HCT116 (cell line): Measurements from ENCODE around the gene PLEKHM1. TPM values are rescaled to one million over a fixed set of nuclear protein-coding genes. Genes with fewer than 3 reads are reported as not detected.

Experiments
- ATAC-seq: fragments of 200-7000 bp; cut with Tn5 transposase; 2 replicates; pipeline ENCODE4 v1.9.1; 2020; ENCODE audit warnings: mild to moderate bottlenecking, moderate library complexity
- BruUV-seq: library from RNA; stranded (reverse); fragments of 400-500 nt; replicated peaks from 2 replicates; lab custom pipeline; 2021; lab: Mats Ljungman, UMichigan
- CTCF ChIA-PET: fragments of 300-600 bp; sonication (Branson Sonifier 250); formaldehyde crosslinking; loops from one replicate; lab custom pipeline; 2021; ENCODE audit warnings: antibody characterized with exemption; lab: Charles Lee
- POLR2A ChIA-PET: fragments of 300-600, 350-600 bp; sonication (Branson Sonifier 250); formaldehyde crosslinking; loops from one replicate; lab custom pipeline; 2021; ENCODE audit warnings: antibody characterized with exemption; lab: Charles Lee
- RAD21 ChIA-PET, 2 experiments: fragments of 300-600 bp; sonication (Branson Sonifier 250); formaldehyde crosslinking; loops; one replicate each; lab custom pipeline; 2023; ENCODE audit warnings: low total read pairs in 2 of 2; ENCODE audit not compliant: uncharacterized antibody in 2 of 2, unreplicated experiment in 2 of 2, low non-redundant PET in 1 of 2; lab: Charles Lee
- DNase-seq: peaks from one replicate; pipeline ENCODE4 v3.0.0-alpha.2; 2010; ENCODE audit warnings: low read depth, low spot score
- H2AFZ ChIP-seq: fragments of 200-600 bp; shearing (Covaris generic), sonication (generic); 2 replicates; pipeline ENCODE4 v1.6.1; 2017; ENCODE audit warnings: low read depth, mixed run types, mixed read lengths, antibody characterized with exemption, low read length; ENCODE audit not compliant: poor library complexity, severe bottlenecking
- H3K27ac ChIP-seq: 2 replicates; pipeline ENCODE4 v1.5.1; 2012; ENCODE audit warnings: low read depth, low read length
- H3K27me3 ChIP-seq: fragments of 200-600 bp; sonication (generic); 2 replicates; pipeline ENCODE4 v1.6.1; 2016; ENCODE audit warnings: mixed run types, low read length, mixed read lengths; ENCODE audit not compliant: insufficient read depth
- H3K36me3 ChIP-seq, 2 experiments: fragments of 200-500 bp in 1 of 2; fragments of 200-600 bp in 1 of 2; sonication (Bioruptor generic) in 1 of 2; sonication (generic) in 1 of 2; 2 replicates each; pipeline versions ENCODE4 v1.5.1 to v1.6.1; 2014 to 2016; ENCODE audit warnings: low read length in 2 of 2, inconsistent platforms in 1 of 2, mixed read lengths in 1 of 2, mixed run types in 1 of 2; ENCODE audit not compliant: insufficient read depth in 2 of 2, control insufficient read depth in 1 of 2
- H3K4me1 ChIP-seq, 2 experiments: fragments of 200-600 bp in 1 of 2; sonication (generic) in 1 of 2; 2 replicates each; pipeline versions ENCODE4 v1.5.1 to v1.6.1; 2012 to 2017; ENCODE audit warnings: low read length in 2 of 2, inconsistent platforms in 1 of 2, mild to moderate bottlenecking in 1 of 2, mixed read lengths in 1 of 2, mixed run types in 1 of 2, moderate library complexity in 1 of 2; ENCODE audit not compliant: insufficient read depth in 2 of 2, control insufficient read depth in 1 of 2
- H3K4me2 ChIP-seq: fragments of 200-600 bp; sonication (generic); 2 replicates; pipeline ENCODE4 v1.6.1; 2017; ENCODE audit warnings: mixed run types, low read length, mixed read lengths
- H3K4me3 ChIP-seq, 2 experiments: fragments of 200-600 bp in 1 of 2; sonication (generic) in 1 of 2; replicated peaks in 1 of 2; 2 replicates each; pipeline ENCODE4 v1.5.1; 2011 to 2016; ENCODE audit warnings: low read length in 2 of 2, control low read depth in 1 of 2, low read depth in 1 of 2, mild to moderate bottlenecking in 1 of 2, mixed read lengths in 1 of 2, mixed run types in 1 of 2
- H3K79me2 ChIP-seq: fragments of 200-600 bp; sonication (generic); 2 replicates; pipeline ENCODE4 v1.6.1; 2017; ENCODE audit warnings: mild to moderate bottlenecking, mixed run types, low read length, moderate library complexity, mixed read lengths; ENCODE audit not compliant: insufficient read depth
- H3K9ac ChIP-seq: fragments of 200-600 bp; sonication (generic); 2 replicates; pipeline ENCODE4 v1.6.1; 2016; ENCODE audit warnings: low read length, mixed read lengths
- H3K9me2 ChIP-seq: fragments of 200-600 bp; sonication (generic), shearing (Covaris generic); 2 replicates; pipeline ENCODE4 v1.6.1; 2017; ENCODE audit warnings: mixed run types, mild to moderate bottlenecking, moderate library complexity; ENCODE audit not compliant: insufficient read depth
- H3K9me3 ChIP-seq, 2 experiments: fragments of 200-500 bp in 1 of 2; fragments of 200-600 bp in 1 of 2; sonication (Bioruptor generic) in 1 of 2; sonication (generic) in 1 of 2; 2 replicates each; pipeline ENCODE4 v1.6.1; 2014 to 2017; ENCODE audit warnings: low read length in 2 of 2, mixed read lengths in 2 of 2, inconsistent platforms in 1 of 2, low read depth in 1 of 2, mild to moderate bottlenecking in 1 of 2, mixed run types in 1 of 2, moderate library complexity in 1 of 2; ENCODE audit not compliant: control insufficient read depth in 1 of 2, insufficient read depth in 1 of 2
- H4K20me1 ChIP-seq: fragments of 200-600 bp; sonication (generic), shearing (Covaris generic); 2 replicates; pipeline ENCODE4 v1.6.1; 2017; ENCODE audit warnings: mixed run types, mild to moderate bottlenecking, moderate library complexity; ENCODE audit not compliant: insufficient read depth
- CBX3 ChIP-seq: IDR thresholded peaks from 2 replicates; pipeline ENCODE4 v1.6.1; 2012; ENCODE audit warnings: low read depth
- EZH2 ChIP-seq: fragments of 200-600 bp; sonication (generic); IDR thresholded peaks from 2 replicates; pipeline ENCODE4 v1.6.1; 2017; ENCODE audit warnings: antibody characterized with exemption, mixed run types
- POLR2A ChIP-seq: IDR thresholded peaks from 2 replicates; pipeline ENCODE4 v1.7.0; 2011; ENCODE audit warnings: borderline replicate concordance; ENCODE audit not compliant: insufficient read depth, insufficient read length; ENCODE audit errors: extremely low read depth
- RAD21 ChIP-seq: IDR thresholded peaks from 2 replicates; pipeline ENCODE4 v1.6.1; 2012; ENCODE audit warnings: low read depth, mild to moderate bottlenecking
- SIN3A ChIP-seq: IDR thresholded peaks from 2 replicates; pipeline ENCODE4 v1.6.1; 2012; ENCODE audit warnings: low read depth
- SRF ChIP-seq: IDR thresholded peaks from 2 replicates; pipeline ENCODE4 v1.6.1; 2012; ENCODE audit warnings: low read depth
- ZFX ChIP-seq: fragments of 450-650 bp; IDR thresholded peaks from 2 replicates; pipeline ENCODE4 v1.6.1; 2017
- ZNF274 ChIP-seq: fragments of 200-500 bp; sonication (Bioruptor generic); IDR thresholded peaks from 2 replicates; pipeline ENCODE4 v1.6.1; 2014; ENCODE audit warnings: mild to moderate bottlenecking, low read depth, low read length, inconsistent platforms
- intact Hi-C: fragments of 100-400 bp; cut with micrococcal nuclease; formaldehyde crosslinking; loops from 2 replicates; pipeline ENCODE4 v1.10.0; 2022
- total RNA-seq: library from RNA; stranded (reverse); gene quantifications from one replicate; pipeline ENCODE4 v1.2.1, GENCODE V29; 2021; ENCODE audit not compliant: unreplicated experiment
- TF ChIP-seq, protein P1 (sequence below): IDR thresholded peaks from 2 replicates; pipeline ENCODE4 v1.6.1; 2011; ENCODE audit warnings: mild to moderate bottlenecking, low read length, moderate library complexity; ENCODE audit not compliant: insufficient replicate concordance; ENCODE audit errors: extremely low read depth
- TF ChIP-seq, protein P2 (sequence below): IDR thresholded peaks from 2 replicates; pipeline ENCODE4 v1.6.1; 2012
- TF ChIP-seq, protein P3 (sequence below), 3 experiments: fragments of 200-600 bp in 1 of 3; sonication (generic) in 1 of 3; IDR thresholded peaks in 2 of 3; conservative IDR thresholded peaks in 1 of 3; 2 replicates each; pipeline ENCODE4 v1.5.1; 2012 to 2017; ENCODE audit warnings: low read depth in 2 of 3, low read length in 2 of 3, antibody characterized with exemption in 1 of 3, borderline replicate concordance in 1 of 3, control low read depth in 1 of 3, mild to moderate bottlenecking in 1 of 3, mixed read lengths in 1 of 3, mixed run types in 1 of 3, moderate library complexity in 1 of 3; ENCODE audit not compliant: insufficient read depth in 1 of 3

PLEKHM1 gene
- total RNA-seq, 1 experiment from 2014 or later: 32.8 TPM

DNA sequence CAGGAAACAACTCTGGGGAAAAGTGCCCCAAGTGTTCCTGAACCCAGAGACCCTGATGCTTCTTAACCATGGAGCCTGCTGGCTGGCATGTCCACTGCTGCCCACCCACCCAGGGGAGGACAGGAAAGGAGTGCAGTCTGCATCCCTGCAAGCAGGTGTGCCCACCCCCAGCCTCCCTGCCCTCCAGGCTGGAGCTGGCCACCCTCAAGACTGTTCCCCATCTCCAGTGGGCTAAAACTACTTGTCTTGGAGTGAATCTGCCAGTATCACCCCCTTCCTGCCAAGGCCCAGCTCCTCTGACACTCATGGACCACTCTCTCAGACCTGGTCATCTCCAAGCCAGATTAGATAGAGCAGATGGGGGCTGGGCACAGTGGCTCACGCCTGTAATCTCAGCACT lies 87.6 kb downstream of the PLEKHM1 start (continued):
- TF ChIP-seq, protein P1, sequence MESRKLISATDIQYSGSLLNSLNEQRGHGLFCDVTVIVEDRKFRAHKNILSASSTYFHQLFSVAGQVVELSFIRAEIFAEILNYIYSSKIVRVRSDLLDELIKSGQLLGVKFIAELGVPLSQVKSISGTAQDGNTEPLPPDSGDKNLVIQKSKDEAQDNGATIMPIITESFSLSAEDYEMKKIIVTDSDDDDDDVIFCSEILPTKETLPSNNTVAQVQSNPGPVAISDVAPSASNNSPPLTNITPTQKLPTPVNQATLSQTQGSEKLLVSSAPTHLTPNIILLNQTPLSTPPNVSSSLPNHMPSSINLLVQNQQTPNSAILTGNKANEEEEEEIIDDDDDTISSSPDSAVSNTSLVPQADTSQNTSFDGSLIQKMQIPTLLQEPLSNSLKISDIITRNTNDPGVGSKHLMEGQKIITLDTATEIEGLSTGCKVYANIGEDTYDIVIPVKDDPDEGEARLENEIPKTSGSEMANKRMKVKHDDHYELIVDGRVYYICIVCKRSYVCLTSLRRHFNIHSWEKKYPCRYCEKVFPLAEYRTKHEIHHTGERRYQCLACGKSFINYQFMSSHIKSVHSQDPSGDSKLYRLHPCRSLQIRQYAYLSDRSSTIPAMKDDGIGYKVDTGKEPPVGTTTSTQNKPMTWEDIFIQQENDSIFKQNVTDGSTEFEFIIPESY: no peak
- TF ChIP-seq, protein P2, sequence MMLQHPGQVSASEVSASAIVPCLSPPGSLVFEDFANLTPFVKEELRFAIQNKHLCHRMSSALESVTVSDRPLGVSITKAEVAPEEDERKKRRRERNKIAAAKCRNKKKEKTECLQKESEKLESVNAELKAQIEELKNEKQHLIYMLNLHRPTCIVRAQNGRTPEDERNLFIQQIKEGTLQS: no peak

DNA sequence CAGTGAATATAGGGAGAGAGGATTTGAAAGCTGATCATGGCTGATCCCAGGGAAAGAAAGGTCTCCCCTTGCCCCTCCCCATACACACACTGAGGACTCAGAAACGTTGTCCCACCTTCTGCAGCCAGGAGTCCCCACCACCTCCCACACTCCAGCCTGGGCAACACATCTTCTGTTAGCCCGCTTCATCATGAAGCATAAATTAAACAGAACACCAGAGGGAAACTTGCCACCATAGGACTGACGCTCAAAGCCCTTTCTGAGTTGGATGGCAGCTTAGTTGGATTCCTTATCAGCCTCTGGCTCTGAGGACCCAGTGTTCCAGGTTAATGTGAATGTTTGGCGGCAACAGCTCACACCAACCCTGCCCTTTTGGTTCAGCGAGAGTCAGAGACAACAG lies 91.7 kb downstream of the PLEKHM1 start:
- Histone ChIP-seq H4K20me1 (no peaks in the 10 kb centered on the region), H3K4me2 (no peak overlapping the region), H3K27ac (no peak overlapping the region), H2AFZ (no peak overlapping the region), H3K9ac (no peak overlapping the region), H3K27me3 (no peaks in the 10 kb centered on the region), H3K4me3 (no peak overlapping the region), H3K79me2 (no peaks in the 10 kb centered on the region), H3K9me2 (no peaks in the 10 kb centered on the region), H3K9me3 (no peaks in the 10 kb centered on the region), H3K4me1 (peaks cover 0 to 8% of the 10 kb centered on the region in 2 experiments; a peak in 1 of 4 replicates), H3K36me3 (peaks cover 7 to 29% of the 10 kb centered on the region in 2 experiments; a peak in 3 of 4 replicates)
- ChIA-PET POLR2A (interaction anchor here (1.1 to 1.5 kb wide), 2 partner anchors 26 to 83 kb away, joined by 3 to 5 read pairs; no protein-coding TSS in a partner anchor), CTCF (interaction anchor here (9.5 kb wide), 1 partner anchor 27 kb away, joined by 58 read pairs; no protein-coding TSS in a partner anchor), RAD21 (no interaction called here)
- no peak for TF ChIP-seq POLR2A
- TF ChIP-seq, protein P2: no peak
- no peak for TF ChIP-seq CBX3
- TF ChIP-seq, protein P1: no peak
- TF ChIP-seq, protein P3, sequence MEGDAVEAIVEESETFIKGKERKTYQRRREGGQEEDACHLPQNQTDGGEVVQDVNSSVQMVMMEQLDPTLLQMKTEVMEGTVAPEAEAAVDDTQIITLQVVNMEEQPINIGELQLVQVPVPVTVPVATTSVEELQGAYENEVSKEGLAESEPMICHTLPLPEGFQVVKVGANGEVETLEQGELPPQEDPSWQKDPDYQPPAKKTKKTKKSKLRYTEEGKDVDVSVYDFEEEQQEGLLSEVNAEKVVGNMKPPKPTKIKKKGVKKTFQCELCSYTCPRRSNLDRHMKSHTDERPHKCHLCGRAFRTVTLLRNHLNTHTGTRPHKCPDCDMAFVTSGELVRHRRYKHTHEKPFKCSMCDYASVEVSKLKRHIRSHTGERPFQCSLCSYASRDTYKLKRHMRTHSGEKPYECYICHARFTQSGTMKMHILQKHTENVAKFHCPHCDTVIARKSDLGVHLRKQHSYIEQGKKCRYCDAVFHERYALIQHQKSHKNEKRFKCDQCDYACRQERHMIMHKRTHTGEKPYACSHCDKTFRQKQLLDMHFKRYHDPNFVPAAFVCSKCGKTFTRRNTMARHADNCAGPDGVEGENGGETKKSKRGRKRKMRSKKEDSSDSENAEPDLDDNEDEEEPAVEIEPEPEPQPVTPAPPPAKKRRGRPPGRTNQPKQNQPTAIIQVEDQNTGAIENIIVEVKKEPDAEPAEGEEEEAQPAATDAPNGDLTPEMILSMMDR (IDR thresholded peaks at IDR 0.05 in 2 of 3, conservative IDR thresholded peaks at IDR 0.05 in 1 of 3; ENCODE audit: borderline replicate concordance in 1 of 3, insufficient read depth in 1 of 3, low read depth in 2 of 3, low read length in 2 of 3): 0 out of 6 replicates have a peak, but pooled peaks of 1 of the 3 experiments have one; percentile 15
- no peak for TF ChIP-seq SRF
- TF ChIP-seq RAD21: 0 out of 2 replicates have a peak, but pooled peaks have one; percentile 6
- TF ChIP-seq SIN3A: no peak
- no peak for TF ChIP-seq EZH2
- TF ChIP-seq ZNF274: no peak
- TF ChIP-seq ZFX: no peak
- intact Hi-C loops: no loop called here
- BruUV-seq: no TSS peak
- DNase-seq: no peak
- no peak for ATAC-seq
